ENCODE measurements around the gene ANAPC15.

GRCh38 chr11:72102162-72102561, 10.3 kb downstream of the ANAPC15 start:
- TF ChIP-seq CTCF (IDR thresholded peaks at IDR 0.05; ENCODE audit: low read length) = no peak
- TF ChIP-seq EZH2 (IDR thresholded peaks at IDR 0.05; ENCODE audit: borderline replicate concordance, low read length) = no peak

All from OCI-LY1 (cell line).